K562 (cell line): ENCODE measurements around the gene ERC2. TPM values are rescaled to one million over a fixed set of nuclear protein-coding genes. Genes with fewer than 3 reads are reported as not detected.

Experiments used
- ATAC-seq: fragments of 200-7000 bp; cut with Tn5 transposase; 3 replicates; pipeline ENCODE4 v1.9.1; 2020; ENCODE audit warnings: moderate library complexity
- BruUV-seq: library from RNA; stranded (reverse); fragments of 400-500 nt; replicated peaks from 2 replicates; lab custom pipeline; 2021; lab: Mats Ljungman, UMichigan
- CTCF ChIA-PET: fragments of 300-600 bp; formaldehyde crosslinking; extraction: SDS; loops from one replicate; lab custom pipeline; 2021; ENCODE audit warnings: low intra/inter-chr PET ratio; lab: Yijun Ruan, JAX
- POLR2A ChIA-PET: fragments of 300-600, 350-650 bp; sonication (Branson Sonifier 250); formaldehyde crosslinking; extraction: SDS; loops from one replicate; lab custom pipeline; 2021; ENCODE audit warnings: antibody characterized with exemption, inconsistent platforms; lab: Yijun Ruan, JAX
- DNase-seq, 4 experiments: peaks; one replicate each; pipeline versions ENCODE4 v3.0.0 to v3.0.0-alpha.2; 2011 to 2018; ENCODE audit warnings: low spot score in 3 of 4, mixed read lengths in 3 of 4; ENCODE audit errors: extremely low read depth in 1 of 4
- FAIRE-seq: peaks from 2 replicates; lab custom pipeline; 2011; peaks lifted over from hg19 to GRCh38; lab: Jason Lieb, UNC
- H2AFZ ChIP-seq: 2 replicates; pipeline ENCODE4 v1.6.0; 2011; ENCODE audit warnings: low read depth, low read length, control low read depth, inconsistent platforms
- H3K27ac ChIP-seq: fragments of 200-600 bp; 3 replicates; pipeline ENCODE4 v1.8.0; 2011; ENCODE audit warnings: low read depth, mild to moderate bottlenecking, control low read depth, inconsistent platforms, low read length, moderate library complexity, mixed read lengths; ENCODE audit errors: extremely low read depth
- H3K27me3 ChIP-seq, 2 experiments: fragments of 300-600 bp in 1 of 2; 2 replicates in 1 of 2; 3 replicates in 1 of 2; pipeline versions ENCODE4 v1.6.0 to v1.8.0; 2011; ENCODE audit warnings: inconsistent platforms in 2 of 2, low read length in 2 of 2, mild to moderate bottlenecking in 1 of 2, mixed read lengths in 1 of 2, moderate library complexity in 1 of 2; ENCODE audit not compliant: control insufficient read depth in 2 of 2, insufficient read depth in 2 of 2
- H3K36me3 ChIP-seq: fragments of 300-600 bp; 3 replicates; pipeline ENCODE4 v1.8.0; 2011; ENCODE audit warnings: mild to moderate bottlenecking, low read length, inconsistent platforms; ENCODE audit not compliant: control insufficient read depth, insufficient read depth
- H3K4me1 ChIP-seq, 2 experiments: fragments of 200-600 bp in 1 of 2; replicated peaks in 1 of 2; 2 replicates in 1 of 2; 3 replicates in 1 of 2; pipeline versions ENCODE4 v1.5.1 to v1.8.0; 2011; ENCODE audit warnings: inconsistent platforms in 2 of 2, low read length in 2 of 2, mild to moderate bottlenecking in 1 of 2, mixed read lengths in 1 of 2, moderate library complexity in 1 of 2; ENCODE audit not compliant: control insufficient read depth in 2 of 2, insufficient read depth in 2 of 2
- H3K4me2 ChIP-seq: 2 replicates; pipeline ENCODE4 v1.6.1; 2011; ENCODE audit warnings: low read length, control low read depth, inconsistent platforms, mixed read lengths; ENCODE audit not compliant: insufficient read depth
- H3K4me3 ChIP-seq: fragments of 200-600 bp; sonication (generic), shearing (Covaris generic); 2 replicates; pipeline ENCODE4 v1.5.1; 2016; ENCODE audit warnings: control low read depth, inconsistent platforms
- H3K79me2 ChIP-seq: fragments of 200-600 bp; 3 replicates; pipeline ENCODE4 v1.8.0; 2011; ENCODE audit warnings: low read length, inconsistent platforms; ENCODE audit not compliant: control insufficient read depth, insufficient read depth
- H3K9ac ChIP-seq, 2 experiments: 2 replicates each; pipeline versions ENCODE4 v1.6.0 to v1.6.1; 2011; ENCODE audit warnings: low read depth in 2 of 2, low read length in 2 of 2, control low read depth in 1 of 2, inconsistent platforms in 1 of 2, mild to moderate bottlenecking in 1 of 2, mixed read lengths in 1 of 2; ENCODE audit not compliant: insufficient read depth in 1 of 2
- H3K9me1 ChIP-seq: one replicate; pipeline ENCODE4 v1.6.0; 2011; ENCODE audit warnings: inconsistent platforms, mild to moderate bottlenecking, low read length, moderate library complexity; ENCODE audit not compliant: control insufficient read depth, insufficient read depth
- H3K9me3 ChIP-seq: replicated peaks from 2 replicates; pipeline ENCODE4 v1.5.1; 2011; ENCODE audit warnings: low read depth, low read length, inconsistent platforms; ENCODE audit not compliant: control insufficient read depth, insufficient read depth
- H4K20me1 ChIP-seq: replicated peaks from 2 replicates; pipeline ENCODE4 v1.6.1; 2011; ENCODE audit warnings: low read length, inconsistent platforms, mixed read lengths; ENCODE audit not compliant: control insufficient read depth, insufficient read depth
- BCL6 ChIP-seq: fragments of 250-450 bp; sonication (Bioruptor Pico); IDR thresholded peaks from 2 replicates; pipeline ENCODE4 v1.4.0; 2020
- CAMTA2 ChIP-seq: fragments of 250-450 bp; sonication (Bioruptor Pico); conservative IDR thresholded peaks from 2 replicates; pipeline ENCODE4 v1.5.1; 2022
- CHD4 ChIP-seq: fragments of 200-600 bp; sonication (generic); IDR thresholded peaks from 3 replicates; pipeline ENCODE4 v1.6.1; 2012; ENCODE audit warnings: low read depth, mild to moderate bottlenecking, mixed read lengths, low read length, inconsistent platforms; ENCODE audit not compliant: insufficient read depth, insufficient replicate concordance, poor library complexity, severe bottlenecking
- DPF2 ChIP-seq: fragments of 450-650 bp; IDR thresholded peaks from 2 replicates; pipeline ENCODE4 v1.6.1; 2016
- NFATC3 ChIP-seq: fragments of 450-650 bp; IDR thresholded peaks from 2 replicates; pipeline ENCODE4 v1.6.1; 2017; ENCODE audit warnings: mild to moderate bottlenecking
- NFRKB ChIP-seq: fragments of 450-650 bp; IDR thresholded peaks from 2 replicates; pipeline ENCODE4 v1.6.1; 2016; ENCODE audit warnings: low read depth
- NR2F6 ChIP-seq: fragments of 450-650 bp; formaldehyde crosslinking; IDR thresholded peaks from 2 replicates; pipeline ENCODE4 v1.4.0; 2020; ENCODE audit warnings: mild to moderate bottlenecking
- SP2 ChIP-seq: IDR thresholded peaks from 2 replicates; pipeline ENCODE4 v1.6.1; 2011; ENCODE audit warnings: mild to moderate bottlenecking, low read depth, low read length, moderate library complexity; ENCODE audit not compliant: poor library complexity, severe bottlenecking; ENCODE audit errors: extremely low read depth
- U2AF1 ChIP-seq: fragments of 200-400 bp; formaldehyde crosslinking; optimal IDR thresholded peaks from 2 replicates; pipeline ENCODE3; 2017; ENCODE audit warnings: mild to moderate bottlenecking, low read depth, low read length, moderate library complexity
- ZFP30 ChIP-seq: fragments of 250-450 bp; sonication (Bioruptor Pico); IDR thresholded peaks from 2 replicates; pipeline ENCODE4 v1.8.0; 2022; ENCODE audit warnings: moderate library complexity, mild to moderate bottlenecking, inconsistent platforms, borderline replicate concordance
- ZKSCAN1 ChIP-seq: fragments of 150-350 bp; IDR thresholded peaks from 2 replicates; pipeline ENCODE4 v1.6.1; 2016; ENCODE audit warnings: low read depth, low read length
- ZNF184 ChIP-seq: sonication (generic); formaldehyde crosslinking; IDR thresholded peaks from 2 replicates; pipeline ENCODE4 v1.5.0; 2020; ENCODE audit warnings: missing genetic modification reagents
- ZNF584 ChIP-seq: fragments of 200-800 bp; sonication (Bioruptor generic); IDR thresholded peaks from 2 replicates; pipeline ENCODE4 v1.6.1; 2016; ENCODE audit warnings: low read depth, mild to moderate bottlenecking, missing genetic modification characterization, missing compliant biosample characterization
- WGBS: fragments of 100-300 bp; shearing (Covaris generic); methylation state at CpG from one replicate; pipeline ENCODE4 v1.1.6; 2016; ENCODE audit warnings: low coverage, mixed read lengths; ENCODE audit not compliant: insufficient coverage; ENCODE audit errors: missing lambda C conversion rate; 5-methylcytosine and 5-hydroxymethylcytosine counted together
- in situ Hi-C: fragments of 300-500 bp; cut with MboI; formaldehyde crosslinking; loops from 4 replicates; pipeline ENCODE4 v1.15.0; 2018; ENCODE audit warnings: inconsistent platforms, mixed read lengths
- intact Hi-C: fragments of 100-400 bp; cut with micrococcal nuclease; formaldehyde crosslinking; loops from 2 replicates; pipeline ENCODE4 v1.14.2; 2022
- polyA plus RNA-seq, 8 experiments: library from polyadenylated mRNA; depleted of rRNA in 4 of 8; stranded (reverse) in 5 of 8; unstranded in 3 of 8; fragments of >200 nt; fragmentation: Nextera tagmentation in 2 of 8; fragmentation: Illumina TruSeq in 1 of 8; extraction: Ambion mirVana in 2 of 8; extraction: Trizol in 1 of 8; gene quantifications; 2 replicates each; pipeline versions ENCODE4 v1.2.1 to v1.2.3, GENCODE V29; 2011 to 2014; ENCODE audit warnings: inconsistent platforms in 1 of 8, missing spikeins in 1 of 8
- total RNA-seq, 7 experiments: library from RNA; depleted of rRNA in 6 of 7; stranded (reverse); fragments of >200 nt in 6 of 7; fragmentation: Illumina TruSeq in 2 of 7; extraction: Trizol in 2 of 7; gene quantifications; 2 replicates each; pipeline versions ENCODE4 v1.2.1 to v1.2.3, GENCODE V29; 2011 to 2021; ENCODE audit warnings: low replicate concordance in 1 of 7
- TF ChIP-seq, protein P1 (sequence below), 2 experiments: fragments of 450-650 bp; IDR thresholded peaks; 2 replicates each; pipeline ENCODE4 v1.6.1; 2016
- TF ChIP-seq, protein P2 (sequence below): fragments of 450-650 bp; IDR thresholded peaks from 2 replicates; pipeline ENCODE4 v1.6.1; 2017; ENCODE audit warnings: antibody characterized with exemption
- TF ChIP-seq, protein P3 (sequence below): sonication (generic); formaldehyde crosslinking; IDR thresholded peaks from 2 replicates; pipeline ENCODE4 v1.9.0; 2022; ENCODE audit warnings: mild to moderate bottlenecking, missing genetic modification reagents
- TF ChIP-seq, protein P4 (sequence below): sonication (generic); formaldehyde crosslinking; IDR thresholded peaks from 2 replicates; pipeline ENCODE4 v1.8.0; 2022; ENCODE audit warnings: mild to moderate bottlenecking, missing genetic modification reagents
- TF ChIP-seq, protein P5 (sequence below): fragments of 250-450 bp; sonication (Bioruptor Pico); IDR thresholded peaks from 2 replicates; pipeline ENCODE4 v1.8.0; 2022; ENCODE audit warnings: inconsistent platforms, mild to moderate bottlenecking, moderate library complexity, borderline replicate concordance

Gene ERC2
- total and polyA plus RNA-seq, 9 of the 15 experiments (the other 6 are each of a cell fraction or from before 2014, with no cell fraction given) = 0.04 to 0.18 (median 0.07) TPM; not detected in 2

DNA sequence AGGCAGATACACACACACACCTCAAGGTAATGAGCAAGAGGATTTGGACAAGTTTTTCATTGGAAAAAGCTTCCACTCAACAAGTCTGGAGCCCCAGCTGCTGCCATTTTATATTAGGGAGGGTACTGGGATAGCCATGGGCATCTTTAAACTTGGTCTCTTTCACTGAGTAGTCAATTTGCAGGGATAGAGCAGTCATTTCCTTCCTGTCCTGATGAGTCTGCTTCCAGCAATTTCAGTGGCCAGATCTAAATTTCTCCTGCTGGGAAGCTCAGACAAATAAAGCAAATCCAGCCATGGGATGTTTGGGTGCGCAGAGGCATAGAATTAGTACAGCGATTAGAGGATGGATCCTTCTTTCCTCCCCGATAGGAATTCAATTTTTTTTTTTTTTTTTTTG lies 874 bp upstream of the ERC2 start:
- no peak overlapping the region for H3K9ac ChIP-seq
- CTCF ChIA-PET = no interaction called here
- TF ChIP-seq, protein P1, sequence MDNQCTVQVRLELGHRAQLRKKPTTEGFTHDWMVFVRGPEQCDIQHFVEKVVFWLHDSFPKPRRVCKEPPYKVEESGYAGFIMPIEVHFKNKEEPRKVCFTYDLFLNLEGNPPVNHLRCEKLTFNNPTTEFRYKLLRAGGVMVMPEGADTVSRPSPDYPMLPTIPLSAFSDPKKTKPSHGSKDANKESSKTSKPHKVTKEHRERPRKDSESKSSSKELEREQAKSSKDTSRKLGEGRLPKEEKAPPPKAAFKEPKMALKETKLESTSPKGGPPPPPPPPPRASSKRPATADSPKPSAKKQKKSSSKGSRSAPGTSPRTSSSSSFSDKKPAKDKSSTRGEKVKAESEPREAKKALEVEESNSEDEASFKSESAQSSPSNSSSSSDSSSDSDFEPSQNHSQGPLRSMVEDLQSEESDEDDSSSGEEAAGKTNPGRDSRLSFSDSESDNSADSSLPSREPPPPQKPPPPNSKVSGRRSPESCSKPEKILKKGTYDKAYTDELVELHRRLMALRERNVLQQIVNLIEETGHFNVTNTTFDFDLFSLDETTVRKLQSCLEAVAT (IDR thresholded peaks at IDR 0.05) = no peak
- TF ChIP-seq ZNF584 (CRISPR knock-in tag) (no peak), NR2F6 (CRISPR knock-in tag) (no peak), BCL6 (CRISPR knock-in tag) (no peak), ZNF184 (no peak), U2AF1 (no peak), ZFP30 (CRISPR knock-in tag) (no peak), ZKSCAN1 (no peak), NFRKB (no peak), NFATC3 (no peak), CAMTA2 (CRISPR knock-in tag) (no peak), DPF2 (no peak), CHD4 (no peak), SP2 (no peak)
- TF ChIP-seq, protein P2, sequence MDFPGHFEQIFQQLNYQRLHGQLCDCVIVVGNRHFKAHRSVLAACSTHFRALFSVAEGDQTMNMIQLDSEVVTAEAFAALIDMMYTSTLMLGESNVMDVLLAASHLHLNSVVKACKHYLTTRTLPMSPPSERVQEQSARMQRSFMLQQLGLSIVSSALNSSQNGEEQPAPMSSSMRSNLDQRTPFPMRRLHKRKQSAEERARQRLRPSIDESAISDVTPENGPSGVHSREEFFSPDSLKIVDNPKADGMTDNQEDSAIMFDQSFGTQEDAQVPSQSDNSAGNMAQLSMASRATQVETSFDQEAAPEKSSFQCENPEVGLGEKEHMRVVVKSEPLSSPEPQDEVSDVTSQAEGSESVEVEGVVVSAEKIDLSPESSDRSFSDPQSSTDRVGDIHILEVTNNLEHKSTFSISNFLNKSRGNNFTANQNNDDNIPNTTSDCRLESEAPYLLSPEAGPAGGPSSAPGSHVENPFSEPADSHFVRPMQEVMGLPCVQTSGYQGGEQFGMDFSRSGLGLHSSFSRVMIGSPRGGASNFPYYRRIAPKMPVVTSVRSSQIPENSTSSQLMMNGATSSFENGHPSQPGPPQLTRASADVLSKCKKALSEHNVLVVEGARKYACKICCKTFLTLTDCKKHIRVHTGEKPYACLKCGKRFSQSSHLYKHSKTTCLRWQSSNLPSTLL = no peak
- TF ChIP-seq, protein P3, sequence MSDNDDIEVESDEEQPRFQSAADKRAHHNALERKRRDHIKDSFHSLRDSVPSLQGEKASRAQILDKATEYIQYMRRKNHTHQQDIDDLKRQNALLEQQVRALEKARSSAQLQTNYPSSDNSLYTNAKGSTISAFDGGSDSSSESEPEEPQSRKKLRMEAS = no peak
- TF ChIP-seq, protein P4, sequence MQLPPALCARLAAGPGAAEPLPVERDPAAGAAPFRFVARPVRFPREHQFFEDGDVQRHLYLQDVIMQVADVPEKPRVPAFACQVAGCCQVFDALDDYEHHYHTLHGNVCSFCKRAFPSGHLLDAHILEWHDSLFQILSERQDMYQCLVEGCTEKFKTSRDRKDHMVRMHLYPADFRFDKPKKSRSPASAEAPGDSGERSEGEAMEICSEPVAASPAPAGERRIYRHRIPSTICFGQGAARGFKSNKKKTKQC (CRISPR knock-in tag) = no peak
- TF ChIP-seq, protein P5, sequence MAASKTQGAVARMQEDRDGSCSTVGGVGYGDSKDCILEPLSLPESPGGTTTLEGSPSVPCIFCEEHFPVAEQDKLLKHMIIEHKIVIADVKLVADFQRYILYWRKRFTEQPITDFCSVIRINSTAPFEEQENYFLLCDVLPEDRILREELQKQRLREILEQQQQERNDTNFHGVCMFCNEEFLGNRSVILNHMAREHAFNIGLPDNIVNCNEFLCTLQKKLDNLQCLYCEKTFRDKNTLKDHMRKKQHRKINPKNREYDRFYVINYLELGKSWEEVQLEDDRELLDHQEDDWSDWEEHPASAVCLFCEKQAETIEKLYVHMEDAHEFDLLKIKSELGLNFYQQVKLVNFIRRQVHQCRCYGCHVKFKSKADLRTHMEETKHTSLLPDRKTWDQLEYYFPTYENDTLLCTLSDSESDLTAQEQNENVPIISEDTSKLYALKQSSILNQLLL = no peak
- no peaks in the 10 kb centered on the region for H3K79me2 ChIP-seq
- 70% methylated on average over 2 of the region's 3 CpGs for WGBS
- intact Hi-C loops (no loop called here), in situ Hi-C loops (no loop called here)
- no peaks in the 10 kb centered on the region for H3K36me3 ChIP-seq
- FAIRE-seq = no peak
- no peak overlapping the region for H2AFZ ChIP-seq
- no peaks in the 10 kb centered on the region for H3K9me3 ChIP-seq
- no peaks in the 10 kb centered on the region; a peak in 1 of 5 replicates for H3K4me1 ChIP-seq
- no peak overlapping the region for H3K27ac ChIP-seq
- H3K27me3 ChIP-seq = peaks cover 0 to 5% of the 10 kb centered on the region in 2 experiments; a peak in 2 of 5 replicates
- H3K9me1 ChIP-seq = no peaks in the 10 kb centered on the region
- H3K4me2 ChIP-seq = no peak overlapping the region
- no peak for DNase-seq
- POLR2A ChIA-PET = interaction anchor here (0.6 kb wide), 1 partner anchor 95 kb away, joined by 3 read pairs; no protein-coding TSS in a partner anchor
- no peak overlapping the region for H3K4me3 ChIP-seq
- no peak for ATAC-seq
- no TSS peak for BruUV-seq
- no peaks in the 10 kb centered on the region for H4K20me1 ChIP-seq
